ENCODE measurements around the gene EFNA5. TPM values are rescaled to one million over a fixed set of nuclear protein-coding genes. Genes with fewer than 3 reads are reported as not detected.

The EFNA5 gene
- total RNA-seq, 1 experiment from 2014 or later, result 0.22 TPM

- no peak overlapping the region for H3K27ac ChIP-seq (ENCODE audit: low read depth, low read length)
Observed at GRCh38 chr5:107499776-107500175, 171.0 kb downstream of the EFNA5 start.

More at GRCh38 chr5:107499776-107500175, 171.0 kb downstream of the EFNA5 start:
- Histone ChIP-seq H4K20me1 (ENCODE audit: insufficient read depth) (no peaks in the 10 kb centered on the region), H3K4me2 (ENCODE audit: low read length) (no peak overlapping the region), H3K9ac (ENCODE audit: low read length) (no peak overlapping the region), H3K9me3 (ENCODE audit: control insufficient read depth in 1 of 2, insufficient read depth in 1 of 2, low read depth in 1 of 2, low read length in 2 of 2) (no peaks in the 10 kb centered on the region), H3K4me3 (replicated peaks in 1 of 2; ENCODE audit: low read depth in 1 of 2, low read length in 2 of 2) (no peak overlapping the region), H3K79me2 (ENCODE audit: insufficient read depth, low read length) (no peaks in the 10 kb centered on the region), H2AFZ (ENCODE audit: low read depth, low read length, poor library complexity, severe bottlenecking) (no peak overlapping the region), H3K36me3 (ENCODE audit: control insufficient read depth in 1 of 2, insufficient read depth in 2 of 2, low read length in 2 of 2) (no peaks in the 10 kb centered on the region), H3K9me2 (ENCODE audit: insufficient read depth) (no peaks in the 10 kb centered on the region), H3K4me1 (ENCODE audit: control insufficient read depth in 1 of 2, insufficient read depth in 2 of 2, low read length in 2 of 2) (no peaks in the 10 kb centered on the region), H3K27me3 (ENCODE audit: insufficient read depth, low read length) (no peaks in the 10 kb centered on the region)
- ChIA-PET POLR2A (no interaction called here), CTCF (no interaction called here), RAD21 (ENCODE audit: low non-redundant PET in 1 of 2, low total read pairs in 2 of 2, uncharacterized antibody in 2 of 2, unreplicated experiment in 2 of 2) (no interaction called here)
- TF ChIP-seq ZNF274 (IDR thresholded peaks at IDR 0.05; ENCODE audit: low read depth, low read length) (no peak), ATF3 (IDR thresholded peaks at IDR 0.05) (no peak), MAX (IDR thresholded peaks at IDR 0.05) (no peak), EGR1 (IDR thresholded peaks at IDR 0.05; ENCODE audit: low read depth) (no peak), CBX3 (IDR thresholded peaks at IDR 0.05; ENCODE audit: low read depth) (no peak), SRF (IDR thresholded peaks at IDR 0.05; ENCODE audit: low read depth) (no peak), YY1 (IDR thresholded peaks at IDR 0.05; ENCODE audit: extremely low read depth, insufficient replicate concordance, low read depth, low read length) (no peak), CTCF (IDR thresholded peaks at IDR 0.05 in 2 of 3, conservative IDR thresholded peaks at IDR 0.05 in 1 of 3; ENCODE audit: borderline replicate concordance in 1 of 3, insufficient read depth in 1 of 3, low read depth in 2 of 3, low read length in 2 of 3) (no peak), SP1 (IDR thresholded peaks at IDR 0.05; ENCODE audit: low read depth) (no peak), FOSL1 (IDR thresholded peaks at IDR 0.05; ENCODE audit: low read depth) (no peak), TCF7L2 (IDR thresholded peaks at IDR 0.05; ENCODE audit: borderline replicate concordance, extremely low read depth, insufficient read depth, insufficient read length) (no peak), JUND (IDR thresholded peaks at IDR 0.05) (no peak), POLR2AphosphoS5 (IDR thresholded peaks at IDR 0.05; ENCODE audit: low read depth, low read length) (no peak), REST (IDR thresholded peaks at IDR 0.05; ENCODE audit: low read depth) (no peak), ZFX (IDR thresholded peaks at IDR 0.05) (no peak), ZBTB33 (IDR thresholded peaks at IDR 0.05; ENCODE audit: extremely low read depth, insufficient replicate concordance, low read length) (no peak)
- ATAC-seq (no peak), DNase-seq (ENCODE audit: low read depth, low spot score) (no peak)
- no TSS peak for BruUV-seq (replicated peaks)
- intact Hi-C loops (cut with micrococcal nuclease), result no loop called here
